Measurements from ENCODE around the gene ERC2.

ERC2 gene

GRCh38 chr3:55903680-55904079 is 564.6 kb downstream of the ERC2 start:
- TF ChIP-seq CSDC2 (CRISPR knock-in tag; IDR thresholded peaks at IDR 0.05) (no peak), ZNF8 (CRISPR knock-in tag; IDR thresholded peaks at IDR 0.05) (no peak), ZFP3 (CRISPR knock-in tag; IDR thresholded peaks at IDR 0.05) (no peak), CREB5 (CRISPR knock-in tag; IDR thresholded peaks at IDR 0.05; ENCODE audit: low read depth) (no peak), ZNF565 (CRISPR knock-in tag; conservative IDR thresholded peaks at IDR 0.05; ENCODE audit: low read depth) (no peak), ISL1 (CRISPR knock-in tag; IDR thresholded peaks at IDR 0.05) (no peak), OSR1 (CRISPR knock-in tag; IDR thresholded peaks at IDR 0.05) (no peak), ARNTL (CRISPR knock-in tag; IDR thresholded peaks at IDR 0.05; ENCODE audit: borderline replicate concordance, low read depth) (no peak), ZNF70 (CRISPR knock-in tag; IDR thresholded peaks at IDR 0.05) (no peak), ZC3H10 (CRISPR knock-in tag; IDR thresholded peaks at IDR 0.05) (no peak), PATZ1 (CRISPR knock-in tag; IDR thresholded peaks at IDR 0.05; ENCODE audit: borderline replicate concordance) (no peak), ZFP30 (CRISPR knock-in tag; IDR thresholded peaks at IDR 0.05) (no peak), PPARA (CRISPR knock-in tag; IDR thresholded peaks at IDR 0.05; ENCODE audit: borderline replicate concordance) (no peak)
- TF ChIP-seq, protein P1, sequence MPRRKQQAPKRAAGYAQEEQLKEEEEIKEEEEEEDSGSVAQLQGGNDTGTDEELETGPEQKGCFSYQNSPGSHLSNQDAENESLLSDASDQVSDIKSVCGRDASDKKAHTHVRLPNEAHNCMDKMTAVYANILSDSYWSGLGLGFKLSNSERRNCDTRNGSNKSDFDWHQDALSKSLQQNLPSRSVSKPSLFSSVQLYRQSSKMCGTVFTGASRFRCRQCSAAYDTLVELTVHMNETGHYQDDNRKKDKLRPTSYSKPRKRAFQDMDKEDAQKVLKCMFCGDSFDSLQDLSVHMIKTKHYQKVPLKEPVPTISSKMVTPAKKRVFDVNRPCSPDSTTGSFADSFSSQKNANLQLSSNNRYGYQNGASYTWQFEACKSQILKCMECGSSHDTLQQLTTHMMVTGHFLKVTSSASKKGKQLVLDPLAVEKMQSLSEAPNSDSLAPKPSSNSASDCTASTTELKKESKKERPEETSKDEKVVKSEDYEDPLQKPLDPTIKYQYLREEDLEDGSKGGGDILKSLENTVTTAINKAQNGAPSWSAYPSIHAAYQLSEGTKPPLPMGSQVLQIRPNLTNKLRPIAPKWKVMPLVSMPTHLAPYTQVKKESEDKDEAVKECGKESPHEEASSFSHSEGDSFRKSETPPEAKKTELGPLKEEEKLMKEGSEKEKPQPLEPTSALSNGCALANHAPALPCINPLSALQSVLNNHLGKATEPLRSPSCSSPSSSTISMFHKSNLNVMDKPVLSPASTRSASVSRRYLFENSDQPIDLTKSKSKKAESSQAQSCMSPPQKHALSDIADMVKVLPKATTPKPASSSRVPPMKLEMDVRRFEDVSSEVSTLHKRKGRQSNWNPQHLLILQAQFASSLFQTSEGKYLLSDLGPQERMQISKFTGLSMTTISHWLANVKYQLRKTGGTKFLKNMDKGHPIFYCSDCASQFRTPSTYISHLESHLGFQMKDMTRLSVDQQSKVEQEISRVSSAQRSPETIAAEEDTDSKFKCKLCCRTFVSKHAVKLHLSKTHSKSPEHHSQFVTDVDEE (CRISPR knock-in tag; IDR thresholded peaks at IDR 0.05): no peak
- TF ChIP-seq, protein P2, sequence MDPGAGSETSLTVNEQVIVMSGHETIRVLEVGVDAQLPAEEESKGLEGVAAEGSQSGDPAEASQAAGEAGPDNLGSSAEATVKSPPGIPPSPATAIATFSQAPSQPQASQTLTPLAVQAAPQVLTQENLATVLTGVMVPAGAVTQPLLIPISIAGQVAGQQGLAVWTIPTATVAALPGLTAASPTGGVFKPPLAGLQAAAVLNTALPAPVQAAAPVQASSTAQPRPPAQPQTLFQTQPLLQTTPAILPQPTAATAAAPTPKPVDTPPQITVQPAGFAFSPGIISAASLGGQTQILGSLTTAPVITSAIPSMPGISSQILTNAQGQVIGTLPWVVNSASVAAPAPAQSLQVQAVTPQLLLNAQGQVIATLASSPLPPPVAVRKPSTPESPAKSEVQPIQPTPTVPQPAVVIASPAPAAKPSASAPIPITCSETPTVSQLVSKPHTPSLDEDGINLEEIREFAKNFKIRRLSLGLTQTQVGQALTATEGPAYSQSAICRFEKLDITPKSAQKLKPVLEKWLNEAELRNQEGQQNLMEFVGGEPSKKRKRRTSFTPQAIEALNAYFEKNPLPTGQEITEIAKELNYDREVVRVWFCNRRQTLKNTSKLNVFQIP (CRISPR knock-in tag; IDR thresholded peaks at IDR 0.05; ENCODE audit: borderline replicate concordance, low read depth): no peak
- no peak for ATAC-seq

- no peak for ATAC-seq
- TF ChIP-seq, protein P2 (CRISPR knock-in tag; IDR thresholded peaks at IDR 0.05; ENCODE audit: borderline replicate concordance, low read depth): no peak
- no peak for TF ChIP-seq ARNTL (CRISPR knock-in tag; IDR thresholded peaks at IDR 0.05; ENCODE audit: borderline replicate concordance, low read depth)
- no peak for TF ChIP-seq SNAI2 (CRISPR knock-in tag; IDR thresholded peaks at IDR 0.05)
- no peak for TF ChIP-seq CSDC2 (CRISPR knock-in tag; IDR thresholded peaks at IDR 0.05)
- TF ChIP-seq, protein P1 (CRISPR knock-in tag; IDR thresholded peaks at IDR 0.05): no peak
- TF ChIP-seq ZNF8 (CRISPR knock-in tag; IDR thresholded peaks at IDR 0.05): no peak
- no peak for TF ChIP-seq CSRNP3 (CRISPR knock-in tag; IDR thresholded peaks at IDR 0.05)
- TF ChIP-seq ZNF565 (CRISPR knock-in tag; conservative IDR thresholded peaks at IDR 0.05; ENCODE audit: low read depth): no peak
- TF ChIP-seq TCF4 (CRISPR knock-in tag; IDR thresholded peaks at IDR 0.05; ENCODE audit: borderline replicate concordance): no peak
- TF ChIP-seq ESRRG (CRISPR knock-in tag; IDR thresholded peaks at IDR 0.05): no peak
- no peak for TF ChIP-seq ZC3H10 (CRISPR knock-in tag; IDR thresholded peaks at IDR 0.05)
- no peak for TF ChIP-seq OSR1 (CRISPR knock-in tag; IDR thresholded peaks at IDR 0.05)
- no peak for TF ChIP-seq ZFP3 (CRISPR knock-in tag; IDR thresholded peaks at IDR 0.05)
- no peak for TF ChIP-seq RARB (CRISPR knock-in tag; IDR thresholded peaks at IDR 0.05)
- TF ChIP-seq ZNF70 (CRISPR knock-in tag; IDR thresholded peaks at IDR 0.05): no peak
- no peak for TF ChIP-seq GLIS3 (CRISPR knock-in tag; IDR thresholded peaks at IDR 0.05)
- no peak for TF ChIP-seq PATZ1 (CRISPR knock-in tag; IDR thresholded peaks at IDR 0.05; ENCODE audit: borderline replicate concordance)
- TF ChIP-seq BACH2 (CRISPR knock-in tag; IDR thresholded peaks at IDR 0.05; ENCODE audit: borderline replicate concordance): no peak
- TF ChIP-seq PPARA (CRISPR knock-in tag; IDR thresholded peaks at IDR 0.05; ENCODE audit: borderline replicate concordance): no peak
These were observed 565.9 kb downstream of the ERC2 start for GRCh38 chr3:55902221-55902900.

Measured in SK-N-SH treated with all-trans-retinoic acid at 6 μM for 48 hours (cell line).